ENCODE results near the gene SAFB2. TPM values are rescaled to one million over a fixed set of nuclear protein-coding genes. Genes with fewer than 3 reads are reported as not detected.

SAFB2 gene
- total RNA-seq, 1 donor from 2014 or later, result 53.3 TPM

DNA sequence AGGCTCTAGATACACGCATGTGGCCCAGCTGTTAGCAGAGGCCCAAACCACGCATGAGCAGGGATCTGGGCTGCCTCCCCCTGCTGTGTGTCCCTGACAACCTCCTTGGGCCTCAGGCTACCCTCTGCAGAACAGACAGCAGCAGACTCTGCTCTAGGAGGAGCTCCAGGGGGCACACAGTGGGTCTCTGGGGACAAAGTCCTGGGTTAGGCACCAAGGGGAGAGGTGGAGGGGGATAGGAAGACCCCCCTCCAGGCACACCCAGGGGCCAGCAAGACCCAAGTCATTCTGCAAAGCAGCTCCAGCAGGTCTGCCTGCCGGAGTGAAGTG, 62.8 kb downstream of the SAFB2 start:
- H3K4me1 Mint-ChIP-seq, result peaks cover 22% of the 10 kb centered on the region
- no peak overlapping the region for H3K27ac ChIP-seq

DNA sequence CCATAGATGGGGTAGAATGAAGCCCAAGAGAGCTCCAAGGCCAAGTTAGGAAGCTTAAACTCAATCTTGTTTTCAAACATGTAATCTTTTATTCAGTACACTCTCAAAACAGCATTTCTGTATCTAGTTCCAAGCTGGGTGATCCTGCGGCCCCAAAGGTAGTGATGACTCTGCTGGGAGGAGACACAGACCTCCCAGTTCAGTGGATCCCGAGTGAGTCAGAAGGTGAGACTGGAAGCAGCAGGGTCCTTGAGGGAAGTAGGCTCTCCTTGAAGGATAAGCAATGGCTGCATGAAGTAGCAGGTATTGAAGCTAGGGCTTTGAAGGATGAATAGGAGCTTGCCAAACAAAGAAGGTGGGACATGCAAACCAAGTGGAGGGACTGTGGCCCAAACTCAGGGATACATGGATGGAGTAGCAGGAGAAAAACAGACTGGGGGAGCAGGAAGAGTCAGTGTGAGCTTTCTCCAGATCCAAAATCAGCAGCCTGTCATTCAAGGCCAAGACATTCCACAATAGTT, 64.4 kb downstream of the SAFB2 start:
- Mint-ChIP-seq H3K36me3 (no peaks in the 10 kb centered on the region), H3K27me3 (ENCODE audit: insufficient read depth, low read depth) (peaks cover 9% of the 10 kb centered on the region), H3K27ac (peak overlapping the region; percentile 84), H3K4me1 (peaks cover 27% of the 10 kb centered on the region), H3K9me3 (peaks cover 9% of the 10 kb centered on the region), H3K4me3 (no peak overlapping the region)
- Histone ChIP-seq H3K27ac (no peak overlapping the region), H3K4me3 (no peak overlapping the region), H3K9me3 (ENCODE audit: low read depth) (no peaks in the 10 kb centered on the region), H3K9ac (no peak overlapping the region), H3K27me3 (no peaks in the 10 kb centered on the region), H3F3A (ENCODE audit: low read depth) (peaks cover 14% of the 10 kb centered on the region), H4K20me1 (ENCODE audit: low read depth) (no peaks in the 10 kb centered on the region), H3K79me2 (ENCODE audit: low read depth) (no peaks in the 10 kb centered on the region), H2AFZ (replicated peaks) (no peak overlapping the region), H3K36me3 (no peaks in the 10 kb centered on the region), H3K4me2 (no peak overlapping the region), H3K4me1 (peaks cover 14% of the 10 kb centered on the region)
- DNase-seq (ENCODE audit: low spot score), result no peak
- no peak for TF ChIP-seq EZH2phosphoT487 (IDR thresholded peaks at IDR 0.05)
- TF ChIP-seq, protein P1, sequence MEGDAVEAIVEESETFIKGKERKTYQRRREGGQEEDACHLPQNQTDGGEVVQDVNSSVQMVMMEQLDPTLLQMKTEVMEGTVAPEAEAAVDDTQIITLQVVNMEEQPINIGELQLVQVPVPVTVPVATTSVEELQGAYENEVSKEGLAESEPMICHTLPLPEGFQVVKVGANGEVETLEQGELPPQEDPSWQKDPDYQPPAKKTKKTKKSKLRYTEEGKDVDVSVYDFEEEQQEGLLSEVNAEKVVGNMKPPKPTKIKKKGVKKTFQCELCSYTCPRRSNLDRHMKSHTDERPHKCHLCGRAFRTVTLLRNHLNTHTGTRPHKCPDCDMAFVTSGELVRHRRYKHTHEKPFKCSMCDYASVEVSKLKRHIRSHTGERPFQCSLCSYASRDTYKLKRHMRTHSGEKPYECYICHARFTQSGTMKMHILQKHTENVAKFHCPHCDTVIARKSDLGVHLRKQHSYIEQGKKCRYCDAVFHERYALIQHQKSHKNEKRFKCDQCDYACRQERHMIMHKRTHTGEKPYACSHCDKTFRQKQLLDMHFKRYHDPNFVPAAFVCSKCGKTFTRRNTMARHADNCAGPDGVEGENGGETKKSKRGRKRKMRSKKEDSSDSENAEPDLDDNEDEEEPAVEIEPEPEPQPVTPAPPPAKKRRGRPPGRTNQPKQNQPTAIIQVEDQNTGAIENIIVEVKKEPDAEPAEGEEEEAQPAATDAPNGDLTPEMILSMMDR (IDR thresholded peaks at IDR 0.05), result no peak
- no peak for TF ChIP-seq EZH2 (IDR thresholded peaks at IDR 0.05)

More for the DNA sequence above, 62.8 kb downstream of the SAFB2 start:
- Histone ChIP-seq H3K9ac (no peak overlapping the region), H3K4me1 (peaks cover 14% of the 10 kb centered on the region), H3K4me2 (no peak overlapping the region), H4K20me1 (ENCODE audit: low read depth) (no peaks in the 10 kb centered on the region), H3F3A (ENCODE audit: low read depth) (peaks cover 14% of the 10 kb centered on the region), H3K79me2 (ENCODE audit: low read depth) (no peaks in the 10 kb centered on the region), H3K4me3 (no peak overlapping the region), H3K27me3 (no peaks in the 10 kb centered on the region), H2AFZ (replicated peaks) (no peak overlapping the region), H3K9me3 (ENCODE audit: low read depth) (no peaks in the 10 kb centered on the region), H3K36me3 (no peaks in the 10 kb centered on the region)
- H3K4me3 Mint-ChIP-seq, result no peak overlapping the region
- H3K27me3 Mint-ChIP-seq (ENCODE audit: insufficient read depth, low read depth), result peaks cover 9% of the 10 kb centered on the region
- DNase-seq (ENCODE audit: low spot score), result no peak
- no peaks in the 10 kb centered on the region for H3K36me3 Mint-ChIP-seq
- TF ChIP-seq EZH2phosphoT487 (IDR thresholded peaks at IDR 0.05) (no peak), EZH2 (IDR thresholded peaks at IDR 0.05) (no peak)
- TF ChIP-seq, protein P1 (IDR thresholded peaks at IDR 0.05), result no peak
- peaks cover 9% of the 10 kb centered on the region for H3K9me3 Mint-ChIP-seq
- H3K27ac Mint-ChIP-seq, result no peak overlapping the region

DNA sequence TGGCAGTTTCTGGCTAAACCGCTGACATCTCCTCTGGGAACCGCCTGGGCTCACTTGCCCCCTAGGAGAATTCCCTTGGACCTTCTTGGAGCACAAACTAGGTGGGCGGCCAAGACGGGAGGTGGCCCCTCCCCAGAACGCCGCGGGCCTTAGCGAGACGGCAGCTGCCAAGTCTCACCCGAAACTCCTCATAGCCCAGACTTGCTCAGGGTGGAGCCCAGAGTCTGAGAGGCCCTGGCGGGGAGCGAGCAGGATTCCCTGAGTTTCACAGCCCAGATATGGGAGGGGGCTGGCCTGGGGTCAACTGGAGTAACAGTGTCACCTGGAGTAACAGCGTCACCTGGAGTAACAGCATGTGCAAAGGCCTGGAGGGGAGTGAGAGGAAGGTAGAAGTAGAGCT, 64.9 kb downstream of the SAFB2 start:
- H3F3A ChIP-seq (ENCODE audit: low read depth), result peaks cover 14% of the 10 kb centered on the region
- Mint-ChIP-seq H3K36me3 (no peaks in the 10 kb centered on the region), H3K27ac (peak overlapping the region; percentile 84), H3K9me3 (peaks cover 9% of the 10 kb centered on the region), H3K27me3 (ENCODE audit: insufficient read depth, low read depth) (peaks cover 6% of the 10 kb centered on the region), H3K4me3 (no peak overlapping the region), H3K4me1 (peaks cover 29% of the 10 kb centered on the region)
- H3K9me3 ChIP-seq (ENCODE audit: low read depth), result no peaks in the 10 kb centered on the region
- DNase-seq (ENCODE audit: low spot score), result no peak
- H3K27me3 ChIP-seq, result no peaks in the 10 kb centered on the region
- H3K4me3 ChIP-seq, result no peak overlapping the region
- H3K27ac ChIP-seq, result no peak overlapping the region
- H3K4me2 ChIP-seq, result no peak overlapping the region
- H3K79me2 ChIP-seq (ENCODE audit: low read depth), result no peaks in the 10 kb centered on the region
- H3K4me1 ChIP-seq, result peaks cover 14% of the 10 kb centered on the region
- TF ChIP-seq EZH2 (IDR thresholded peaks at IDR 0.05), result no peak
- TF ChIP-seq, protein P1 (IDR thresholded peaks at IDR 0.05), result no peak
- H3K36me3 ChIP-seq, result no peaks in the 10 kb centered on the region
- no peak overlapping the region for H3K9ac ChIP-seq
- no peaks in the 10 kb centered on the region for H4K20me1 ChIP-seq (ENCODE audit: low read depth)
- H2AFZ ChIP-seq (replicated peaks), result no peak overlapping the region
